Liver (tissue), 9 donors: ENCODE measurements around the gene SCGB1D1. TPM values are rescaled to one million over a fixed set of nuclear protein-coding genes. Genes with fewer than 3 reads are reported as not detected.

Source experiments
- DNase-seq: peaks from one replicate; pipeline ENCODE4 v3.0.0-alpha.2; 2017; ENCODE audit warnings: low spot score
- H3K27ac ChIP-seq, 2 donors: one replicate each; pipeline ENCODE4 v1.7.0; 2013; ENCODE audit warnings: inconsistent platforms in 2 of 2, low read length in 2 of 2, control low read depth in 1 of 2, low read depth in 1 of 2, mild to moderate bottlenecking in 1 of 2
- H3K27me3 ChIP-seq, 4 donors: one replicate each; pipeline versions ENCODE4 v1.6.1 to v1.7.0; 2013; ENCODE audit warnings: low read length in 3 of 4, inconsistent platforms in 1 of 4, mild to moderate bottlenecking in 1 of 4, moderate library complexity in 1 of 4; ENCODE audit not compliant: control insufficient read depth in 4 of 4, insufficient read depth in 4 of 4
- H3K36me3 ChIP-seq, 4 donors: one replicate each; pipeline versions ENCODE4 v1.6.1 to v1.7.0; 2013; ENCODE audit warnings: low read length in 3 of 4, mild to moderate bottlenecking in 3 of 4, low read depth in 1 of 4, moderate library complexity in 1 of 4; ENCODE audit not compliant: control insufficient read depth in 4 of 4, insufficient read depth in 3 of 4
- H3K4me1 ChIP-seq, 4 donors: one replicate each; pipeline versions ENCODE4 v1.6.1 to v1.7.0; 2013; ENCODE audit warnings: low read length in 3 of 4, mild to moderate bottlenecking in 3 of 4, moderate library complexity in 1 of 4; ENCODE audit not compliant: control insufficient read depth in 4 of 4, insufficient read depth in 4 of 4
- H3K4me3 ChIP-seq, 3 donors: one replicate each; pipeline versions ENCODE4 v1.6.1 to v1.7.0; 2013; ENCODE audit warnings: low read length in 3 of 3, control low read depth in 1 of 3, low read depth in 1 of 3, mild to moderate bottlenecking in 1 of 3
- H3K9ac ChIP-seq, 2 donors: one replicate each; pipeline ENCODE4 v1.7.0; 2013; ENCODE audit warnings: low read length in 2 of 2, mild to moderate bottlenecking in 2 of 2, moderate library complexity in 2 of 2, control low read depth in 1 of 2, low read depth in 1 of 2
- H3K9me3 ChIP-seq, 4 donors: one replicate each; pipeline versions ENCODE4 v1.6.1 to v1.7.0; 2013; ENCODE audit warnings: low read length in 3 of 4; ENCODE audit not compliant: control insufficient read depth in 4 of 4
- EGR1 ChIP-seq, 2 donors: IDR thresholded peaks; 2 replicates each; pipeline ENCODE4 v1.6.1; 2016 to 2018; ENCODE audit warnings: antibody characterized with exemption in 2 of 2, low read depth in 2 of 2
- FOXA1 ChIP-seq: IDR thresholded peaks from 2 replicates; pipeline ENCODE4 v1.6.1; 2016; ENCODE audit warnings: antibody characterized with exemption
- FOXA2 ChIP-seq: IDR thresholded peaks from 2 replicates; pipeline ENCODE4 v1.6.1; 2016; ENCODE audit warnings: antibody characterized with exemption
- HNF4A ChIP-seq, 2 donors: conservative IDR thresholded peaks; 2 replicates each; pipeline ENCODE4 v1.6.1; 2016; ENCODE audit warnings: antibody characterized with exemption in 2 of 2, mild to moderate bottlenecking in 2 of 2
- HNF4G ChIP-seq: IDR thresholded peaks from 2 replicates; pipeline ENCODE4 v1.6.1; 2016; ENCODE audit warnings: antibody characterized with exemption
- JUND ChIP-seq, 2 donors: IDR thresholded peaks; 2 replicates each; pipeline ENCODE4 v1.6.1; 2016; ENCODE audit warnings: antibody characterized with exemption in 2 of 2
- RAD21 ChIP-seq, 2 donors: IDR thresholded peaks; 2 replicates each; pipeline ENCODE4 v1.6.1; 2016; ENCODE audit warnings: antibody characterized with exemption in 2 of 2, mild to moderate bottlenecking in 2 of 2
- RXRA ChIP-seq, 2 donors: IDR thresholded peaks; 2 replicates each; pipeline ENCODE4 v1.6.1; 2017 to 2018; ENCODE audit warnings: antibody characterized with exemption in 2 of 2, mild to moderate bottlenecking in 1 of 2
- SP1 ChIP-seq: IDR thresholded peaks from 2 replicates; pipeline ENCODE4 v1.6.1; 2018; ENCODE audit warnings: antibody characterized with exemption, mild to moderate bottlenecking
- TAF1 ChIP-seq: conservative IDR thresholded peaks from 2 replicates; pipeline ENCODE4 v1.6.1; 2016; ENCODE audit warnings: antibody characterized with exemption, mild to moderate bottlenecking
- YY1 ChIP-seq: IDR thresholded peaks from 2 replicates; pipeline ENCODE4 v1.6.1; 2016; ENCODE audit warnings: antibody characterized with exemption, mild to moderate bottlenecking
- WGBS: extraction: QIAGEN DNeasy Blood & Tissue Kit; methylation state at CpG from one replicate; pipeline ENCODE4 v1.1.7; 2013; 5-methylcytosine and 5-hydroxymethylcytosine counted together
- polyA plus RNA-seq, 2 donors: library from polyadenylated mRNA; stranded (reverse) in 1 of 2; unstranded in 1 of 2; fragments of 200-250 nt in 1 of 2; fragments of >200 nt in 1 of 2; fragmentation: Nextera tagmentation in 1 of 2; extraction: Ambion mirVana in 1 of 2; gene quantifications; one replicate each; pipeline versions ENCODE4 v1.2.1 to v1.2.3, GENCODE V29; 2013 to 2015
- total RNA-seq, 2 donors: library from RNA; depleted of rRNA; stranded (reverse); fragments of >200 nt; gene quantifications; one replicate each; pipeline ENCODE4 v1.2.3, GENCODE V29; 2014
- TF ChIP-seq, protein P1 (sequence below): IDR thresholded peaks from 2 replicates; pipeline ENCODE4 v1.6.1; 2016; ENCODE audit warnings: antibody characterized with exemption
- TF ChIP-seq, protein P2 (sequence below): IDR thresholded peaks from 2 replicates; pipeline ENCODE4 v1.6.1; 2016; ENCODE audit warnings: antibody characterized with exemption
- TF ChIP-seq, protein P3 (sequence below): IDR thresholded peaks from 2 replicates; pipeline ENCODE4 v1.6.1; 2016; ENCODE audit warnings: antibody characterized with exemption, mild to moderate bottlenecking
- donor health status: healthy.
- donor health status: healthy.
- donor health status: healthy.
- donor health status: healthy.
- donor health status: healthy.

The SCGB1D1 gene
- total and polyA plus RNA-seq, 4 donors, result not detected

DNA sequence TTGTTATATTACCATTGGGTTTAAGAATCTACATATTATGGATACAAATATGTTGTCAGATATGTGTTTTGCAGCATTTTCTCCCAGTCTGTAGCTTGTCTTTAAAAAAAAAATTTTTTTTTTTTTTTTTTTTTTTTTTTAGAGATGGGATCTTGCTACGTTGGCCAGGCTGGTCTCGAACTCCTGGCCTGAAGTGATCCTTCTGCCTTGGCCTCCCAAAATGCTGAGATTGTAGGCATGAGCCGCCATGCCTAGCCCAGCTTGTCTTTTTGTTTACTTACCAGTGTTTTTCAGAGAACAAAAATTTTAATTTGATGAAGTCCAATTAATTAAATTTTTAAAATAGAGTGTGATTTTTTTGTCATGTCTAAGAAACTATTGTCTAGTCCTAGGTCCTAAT, 36.4 kb upstream of the SCGB1D1 start:
- no peak for DNase-seq
- TF ChIP-seq, protein P1, sequence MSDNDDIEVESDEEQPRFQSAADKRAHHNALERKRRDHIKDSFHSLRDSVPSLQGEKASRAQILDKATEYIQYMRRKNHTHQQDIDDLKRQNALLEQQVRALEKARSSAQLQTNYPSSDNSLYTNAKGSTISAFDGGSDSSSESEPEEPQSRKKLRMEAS, result no peak
- no peak for TF ChIP-seq HNF4A (conservative IDR thresholded peaks at IDR 0.05)
- no peak for TF ChIP-seq TAF1
- no peak for TF ChIP-seq JUND (IDR thresholded peaks at IDR 0.05)
- TF ChIP-seq YY1, result no peak
- TF ChIP-seq HNF4G, result no peak
- TF ChIP-seq RAD21 (IDR thresholded peaks at IDR 0.05), result no peak
- no peak for TF ChIP-seq RXRA (IDR thresholded peaks at IDR 0.05)
- TF ChIP-seq, protein P2, sequence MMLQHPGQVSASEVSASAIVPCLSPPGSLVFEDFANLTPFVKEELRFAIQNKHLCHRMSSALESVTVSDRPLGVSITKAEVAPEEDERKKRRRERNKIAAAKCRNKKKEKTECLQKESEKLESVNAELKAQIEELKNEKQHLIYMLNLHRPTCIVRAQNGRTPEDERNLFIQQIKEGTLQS, result no peak
- no peak for TF ChIP-seq SP1
- no peak for TF ChIP-seq FOXA1
- H3K9ac ChIP-seq, result no peak overlapping the region
- WGBS, result 67% methylated on average over 3 of the region's 3 CpGs
- H3K27ac ChIP-seq, result no peak overlapping the region
- H3K9me3 ChIP-seq, result no peaks in the 10 kb centered on the region
- peaks cover 3 to 29% (median 13%) of the 10 kb centered on the region in 4 donors for H3K36me3 ChIP-seq
- no peak overlapping the region for H3K4me3 ChIP-seq
- H3K4me1 ChIP-seq, result no peaks in the 10 kb centered on the region
- no peaks in the 10 kb centered on the region for H3K27me3 ChIP-seq

DNA sequence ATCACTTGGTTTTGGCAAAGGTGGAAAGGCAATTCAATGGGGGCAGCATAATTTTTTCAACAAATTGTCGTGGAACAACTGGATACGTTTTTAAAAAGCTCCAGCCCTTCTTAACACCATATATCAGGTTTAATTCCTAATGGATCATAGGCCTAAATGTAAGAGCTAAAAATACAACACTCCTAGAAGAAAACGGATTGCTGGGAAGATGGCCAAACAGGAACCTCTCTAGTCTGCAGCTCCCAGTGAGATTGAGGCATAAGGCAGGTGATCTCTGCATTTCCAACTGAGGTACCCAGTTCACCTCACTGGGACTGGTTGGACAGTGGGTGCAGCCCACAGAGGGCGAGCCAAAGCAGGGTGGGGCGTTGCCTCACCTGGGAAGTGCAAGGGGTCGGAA, 32.4 kb upstream of the SCGB1D1 start:
- H3K4me1 ChIP-seq, result no peaks in the 10 kb centered on the region
- H3K9me3 ChIP-seq, result no peaks in the 10 kb centered on the region
- no peak overlapping the region for H3K4me3 ChIP-seq
- peaks cover 0 to 2% (median 0%) of the 10 kb centered on the region in 4 donors for H3K27me3 ChIP-seq
- H3K36me3 ChIP-seq, result peaks cover 0 to 2% (median 0%) of the 10 kb centered on the region in 4 donors
- no peak overlapping the region for H3K9ac ChIP-seq
- TF ChIP-seq, protein P2, result no peak
- no peak for TF ChIP-seq HNF4A (conservative IDR thresholded peaks at IDR 0.05)
- TF ChIP-seq RAD21 (IDR thresholded peaks at IDR 0.05), result no peak
- TF ChIP-seq RXRA (IDR thresholded peaks at IDR 0.05), result no peak
- no peak for TF ChIP-seq FOXA2
- DNase-seq, result no peak
- H3K27ac ChIP-seq, result no peak overlapping the region
- WGBS, result 77% methylated on average over 6 of the region's 6 CpGs

DNA sequence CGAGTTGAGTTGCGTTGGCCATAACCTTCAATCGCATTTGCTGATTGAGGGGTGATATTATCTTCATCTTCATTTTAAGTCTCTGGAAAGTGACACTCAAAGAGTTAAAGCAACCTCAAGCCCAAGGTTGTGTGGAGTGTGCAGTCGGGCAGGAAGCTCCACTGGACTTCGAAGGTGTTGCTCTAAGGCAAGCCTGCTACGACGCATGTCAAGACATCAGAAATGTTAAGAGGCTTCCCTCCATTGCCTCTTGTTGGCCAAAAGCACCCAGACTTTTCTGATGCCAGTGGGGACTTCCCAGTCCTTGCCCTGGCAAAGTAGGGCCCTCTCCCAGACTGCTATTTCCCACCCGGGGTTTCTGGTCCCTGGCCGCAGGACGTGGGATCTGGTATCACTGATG, 23.6 kb upstream of the SCGB1D1 start:
- no peak for DNase-seq
- no peak overlapping the region for H3K4me3 ChIP-seq
- peaks cover 0 to 4% (median 0%) of the 10 kb centered on the region in 4 donors for H3K4me1 ChIP-seq
- WGBS, result 85% methylated on average over 10 of the region's 10 CpGs
- TF ChIP-seq, protein P3, sequence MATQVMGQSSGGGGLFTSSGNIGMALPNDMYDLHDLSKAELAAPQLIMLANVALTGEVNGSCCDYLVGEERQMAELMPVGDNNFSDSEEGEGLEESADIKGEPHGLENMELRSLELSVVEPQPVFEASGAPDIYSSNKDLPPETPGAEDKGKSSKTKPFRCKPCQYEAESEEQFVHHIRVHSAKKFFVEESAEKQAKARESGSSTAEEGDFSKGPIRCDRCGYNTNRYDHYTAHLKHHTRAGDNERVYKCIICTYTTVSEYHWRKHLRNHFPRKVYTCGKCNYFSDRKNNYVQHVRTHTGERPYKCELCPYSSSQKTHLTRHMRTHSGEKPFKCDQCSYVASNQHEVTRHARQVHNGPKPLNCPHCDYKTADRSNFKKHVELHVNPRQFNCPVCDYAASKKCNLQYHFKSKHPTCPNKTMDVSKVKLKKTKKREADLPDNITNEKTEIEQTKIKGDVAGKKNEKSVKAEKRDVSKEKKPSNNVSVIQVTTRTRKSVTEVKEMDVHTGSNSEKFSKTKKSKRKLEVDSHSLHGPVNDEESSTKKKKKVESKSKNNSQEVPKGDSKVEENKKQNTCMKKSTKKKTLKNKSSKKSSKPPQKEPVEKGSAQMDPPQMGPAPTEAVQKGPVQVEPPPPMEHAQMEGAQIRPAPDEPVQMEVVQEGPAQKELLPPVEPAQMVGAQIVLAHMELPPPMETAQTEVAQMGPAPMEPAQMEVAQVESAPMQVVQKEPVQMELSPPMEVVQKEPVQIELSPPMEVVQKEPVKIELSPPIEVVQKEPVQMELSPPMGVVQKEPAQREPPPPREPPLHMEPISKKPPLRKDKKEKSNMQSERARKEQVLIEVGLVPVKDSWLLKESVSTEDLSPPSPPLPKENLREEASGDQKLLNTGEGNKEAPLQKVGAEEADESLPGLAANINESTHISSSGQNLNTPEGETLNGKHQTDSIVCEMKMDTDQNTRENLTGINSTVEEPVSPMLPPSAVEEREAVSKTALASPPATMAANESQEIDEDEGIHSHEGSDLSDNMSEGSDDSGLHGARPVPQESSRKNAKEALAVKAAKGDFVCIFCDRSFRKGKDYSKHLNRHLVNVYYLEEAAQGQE, result no peak
- no peak for TF ChIP-seq EGR1 (IDR thresholded peaks at IDR 0.05; ENCODE audit: low read depth in 2 of 2)
- no peak for TF ChIP-seq TAF1
- no peak for TF ChIP-seq FOXA1
- no peaks in the 10 kb centered on the region for H3K9me3 ChIP-seq
- no peak overlapping the region for H3K27ac ChIP-seq
- no peaks in the 10 kb centered on the region for H3K36me3 ChIP-seq
- H3K9ac ChIP-seq, result no peak overlapping the region
- H3K27me3 ChIP-seq, result peaks cover 0 to 3% (median 0%) of the 10 kb centered on the region in 4 donors
